Glomerular visceral epithelial cell (primary cell): ENCODE measurements around the gene NELL2.

Experiments
- DNase-seq: peaks from one replicate; pipeline ENCODE4 v3.0.0-alpha.2; 2016; ENCODE audit errors: extremely low spot score

Gene NELL2

DNA sequence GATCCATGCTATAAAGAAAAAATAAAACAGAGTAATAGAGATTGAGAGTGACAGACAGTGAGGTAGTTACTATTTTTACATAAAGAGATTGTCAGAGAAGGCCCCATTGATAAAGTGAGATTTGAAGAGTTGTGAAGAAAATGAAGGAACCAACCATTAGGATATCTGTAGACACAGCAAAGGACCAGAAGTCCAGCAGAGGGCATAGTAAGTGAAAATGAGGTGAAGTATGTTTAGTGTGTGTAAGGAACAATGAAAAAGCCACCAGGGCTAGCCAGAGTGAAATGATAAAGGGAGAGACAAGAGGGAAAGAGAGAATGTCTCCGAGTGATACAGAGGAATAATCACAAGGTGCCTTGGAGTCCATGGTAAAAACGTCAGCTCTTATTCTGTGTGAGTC, 411.0 kb downstream of the NELL2 start:
- no peak for DNase-seq

GRCh38 chr12:44464180-44464579, 411.9 kb downstream of the NELL2 start:
- no peak for DNase-seq

- DNase-seq, result no peak
Measured at GRCh38 chr12:44462729-44463128, 413.4 kb downstream of the NELL2 start.

GRCh38 chr12:44460261-44460660, 415.9 kb downstream of the NELL2 start:
- no peak for DNase-seq

- DNase-seq, result no peak
Measured at GRCh38 chr12:44459569-44459968, 416.5 kb downstream of the NELL2 start.
